HG03575 (cell line): ENCODE measurements around the gene EMC1.
"Not testable (repeated sequence)": the region's sequence is repeated elsewhere in the genome, so short reads cannot be mapped to it uniquely, and the experiment has no call there.

Source experiments
- ATAC-seq: cut with Tn5 transposase; IDR thresholded peaks from one replicate; pipeline ENCODE4 v1.9.1; 2021; ENCODE audit not compliant: unreplicated experiment, insufficient number of reproducible peaks, low FRiP score; ENCODE audit errors: extremely low read depth

The EMC1 gene

DNA sequence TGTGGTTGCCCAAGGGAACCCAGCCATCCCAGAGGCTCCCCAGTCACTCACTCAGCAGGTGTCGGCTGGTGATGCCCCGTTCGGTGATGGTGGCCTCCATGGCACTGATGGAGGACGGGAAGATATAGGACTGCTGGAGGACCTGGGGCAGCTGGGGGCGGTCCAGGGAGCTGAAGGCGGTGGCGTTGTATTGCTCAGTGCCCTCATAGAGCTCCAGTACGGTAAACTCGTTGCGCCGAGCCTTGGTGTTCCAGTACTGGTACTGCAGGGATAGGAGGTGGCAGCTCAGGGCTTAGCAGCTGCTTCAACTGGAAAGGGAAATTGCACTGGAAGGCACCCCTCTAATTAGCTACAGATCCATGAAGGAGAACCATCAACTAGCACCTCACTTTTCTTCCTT, 28.8 kb downstream of the EMC1 start:
- no peak for ATAC-seq

DNA sequence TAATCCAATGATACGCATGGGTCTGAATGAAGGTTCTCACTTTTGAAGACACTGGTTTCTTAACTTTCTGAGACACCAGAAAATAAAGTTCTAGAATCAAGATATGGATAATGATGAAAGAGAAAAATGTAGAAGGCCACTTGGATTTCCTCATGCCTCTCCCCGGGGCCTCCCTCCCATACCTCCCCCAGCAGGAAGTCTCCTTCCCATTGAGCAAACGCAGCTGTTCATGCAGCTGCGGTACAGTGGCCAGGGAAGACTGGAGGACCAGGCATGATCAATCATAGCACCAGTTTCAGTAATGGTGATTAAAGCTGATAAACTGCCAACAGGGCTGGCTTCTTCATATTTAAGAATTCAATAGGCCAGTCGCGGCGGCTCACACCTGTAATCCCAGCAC, 30.3 kb downstream of the EMC1 start:
- ATAC-seq = no peak

DNA sequence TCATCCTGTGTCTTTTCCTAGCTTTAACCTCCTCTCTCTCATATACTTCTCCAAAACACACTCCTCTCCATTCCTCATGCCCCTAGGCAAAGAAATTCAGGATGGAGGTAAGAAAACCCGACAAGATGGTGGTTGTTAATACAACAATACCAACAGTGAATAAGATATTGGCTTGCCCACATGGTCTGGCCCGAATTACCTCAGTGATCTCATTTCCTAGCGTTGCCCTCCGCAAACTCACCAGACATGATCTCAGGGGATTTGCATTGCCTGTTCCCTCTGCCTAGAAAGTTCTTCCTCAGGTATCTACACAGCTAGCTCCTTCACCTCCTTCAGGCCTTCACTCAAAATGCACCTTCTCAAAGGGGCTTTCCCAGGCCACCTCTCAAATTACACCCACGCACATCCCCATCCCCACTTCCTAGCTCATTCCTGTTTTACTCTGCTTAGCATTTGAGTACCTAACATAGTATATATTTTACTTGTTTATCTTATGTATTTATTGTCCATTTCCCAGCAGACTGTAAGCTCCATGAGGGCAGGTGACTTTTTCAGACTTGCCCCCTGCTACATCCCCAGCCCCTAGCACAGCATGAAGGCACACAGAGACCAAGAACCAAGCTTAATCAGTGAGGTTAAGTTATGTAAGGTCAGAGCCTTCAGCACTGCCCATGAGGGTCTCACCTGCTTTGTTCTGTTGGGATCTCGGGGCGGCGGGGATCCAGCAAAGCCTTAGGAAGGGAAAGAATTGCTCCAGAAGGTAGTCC, 31.1 kb downstream of the EMC1 start:
- no peak for ATAC-seq

DNA sequence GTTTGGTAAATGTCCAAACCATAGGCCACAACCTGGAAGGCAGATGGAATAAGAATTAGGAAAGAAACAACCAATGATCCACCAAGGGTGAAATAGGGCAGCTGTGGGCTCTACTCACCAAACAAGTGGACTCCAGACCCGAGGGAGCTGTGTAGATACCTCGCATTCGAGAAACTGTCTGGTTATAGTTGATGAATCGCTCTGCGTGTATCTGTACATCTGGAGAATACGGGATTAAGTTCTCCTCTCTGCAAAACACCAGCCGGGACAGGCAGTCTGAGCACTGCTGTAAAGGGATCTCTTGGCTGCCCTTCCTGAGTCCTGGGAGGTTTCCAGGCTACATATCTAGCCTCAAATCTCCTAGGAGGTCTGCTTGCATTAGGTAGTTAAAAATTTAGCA, 31.9 kb downstream of the EMC1 start:
- no peak for ATAC-seq

DNA sequence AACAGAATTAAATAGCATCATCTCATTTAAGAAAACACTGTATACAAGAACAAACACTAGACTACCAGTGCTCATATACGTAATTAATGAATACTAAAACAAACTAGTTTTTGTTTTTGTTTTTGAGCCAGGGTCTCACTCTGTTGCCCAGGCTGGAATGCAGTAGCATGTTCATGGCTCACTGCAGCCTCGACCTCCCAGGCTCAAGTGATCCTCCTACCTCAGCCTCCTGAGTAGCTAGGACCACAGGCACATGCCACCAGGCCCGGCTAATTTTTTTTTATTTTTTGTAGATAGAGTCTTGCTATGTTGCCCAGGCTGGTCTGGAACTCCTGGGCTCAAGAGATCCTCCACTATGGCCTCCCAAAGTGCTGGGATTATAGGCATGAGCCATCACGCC, 34.7 kb downstream of the EMC1 start:
- not testable (repeated sequence) for ATAC-seq

DNA sequence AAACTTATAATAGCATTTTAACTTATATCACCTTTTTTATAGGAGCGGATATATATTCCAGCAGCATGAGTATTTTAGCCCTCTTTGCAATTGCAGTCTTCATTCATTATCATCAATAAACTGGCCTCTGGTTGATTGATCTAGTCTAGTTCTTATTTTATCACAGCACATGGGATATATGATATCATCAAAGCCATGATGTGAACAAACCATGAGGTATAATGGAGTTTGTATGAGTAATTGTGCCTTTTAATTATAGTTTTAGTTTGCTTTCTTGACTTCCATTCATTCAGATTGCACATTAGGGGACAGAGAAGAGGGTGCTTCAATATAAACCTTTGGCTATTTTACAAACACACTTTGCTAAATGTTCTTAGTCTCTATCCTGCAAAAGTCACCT, 37.7 kb downstream of the EMC1 start:
- no peak for ATAC-seq

DNA sequence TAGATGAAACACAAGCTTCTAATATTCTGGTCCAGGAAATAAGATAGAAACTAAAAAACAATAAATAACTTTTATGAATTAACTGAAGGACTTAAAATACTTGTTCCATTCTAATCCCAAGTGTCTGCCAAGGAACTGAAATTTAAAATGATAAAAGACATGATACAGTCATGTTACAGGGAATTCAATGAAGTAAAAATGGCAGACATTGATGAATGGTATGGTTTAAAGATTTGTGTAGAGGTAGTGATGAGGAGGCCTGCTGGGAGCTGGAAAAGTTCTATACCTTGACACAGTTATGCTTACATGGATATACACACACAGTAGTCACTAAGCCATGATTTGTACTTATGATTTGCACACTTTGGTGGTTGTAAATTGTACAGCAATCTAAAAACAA, 39.2 kb downstream of the EMC1 start:
- ATAC-seq = no peak

DNA sequence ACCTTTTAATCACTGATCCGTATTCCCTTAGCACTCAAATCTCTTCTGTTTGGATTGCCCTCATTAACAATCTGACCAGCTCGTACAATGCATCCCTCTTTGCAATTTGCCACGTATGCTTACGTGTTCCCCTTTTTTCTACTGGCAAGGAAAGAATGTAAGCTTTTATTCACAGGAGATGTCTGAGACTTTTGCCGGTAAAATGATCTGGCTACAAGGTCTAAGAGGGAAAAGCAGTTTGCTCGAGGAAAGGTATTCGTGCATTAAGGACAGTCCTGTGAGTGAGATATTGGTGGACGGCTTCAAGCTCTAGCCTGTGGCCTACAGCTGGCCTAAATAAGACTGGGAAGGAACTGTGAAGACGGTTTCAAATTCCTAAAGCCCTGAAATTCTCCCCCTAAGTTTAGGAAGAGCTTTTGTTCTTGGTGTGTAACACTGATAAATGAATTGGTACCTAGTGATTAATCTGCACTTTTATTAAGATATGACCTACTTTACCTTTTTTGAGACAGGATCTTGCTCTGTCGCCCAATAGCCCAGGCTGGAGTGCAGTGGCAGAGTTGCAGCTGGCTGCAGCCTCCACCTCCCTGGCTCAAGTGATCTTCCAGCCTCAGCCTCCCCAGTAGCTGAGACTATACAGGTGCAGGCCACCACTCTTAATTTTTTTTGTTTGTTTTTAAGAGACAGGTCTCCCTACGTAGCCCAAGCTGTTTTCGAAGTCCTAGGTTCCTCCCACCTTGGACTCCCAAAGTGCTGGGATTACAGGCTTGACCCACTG, 40.4 kb downstream of the EMC1 start:
- no peak for ATAC-seq

DNA sequence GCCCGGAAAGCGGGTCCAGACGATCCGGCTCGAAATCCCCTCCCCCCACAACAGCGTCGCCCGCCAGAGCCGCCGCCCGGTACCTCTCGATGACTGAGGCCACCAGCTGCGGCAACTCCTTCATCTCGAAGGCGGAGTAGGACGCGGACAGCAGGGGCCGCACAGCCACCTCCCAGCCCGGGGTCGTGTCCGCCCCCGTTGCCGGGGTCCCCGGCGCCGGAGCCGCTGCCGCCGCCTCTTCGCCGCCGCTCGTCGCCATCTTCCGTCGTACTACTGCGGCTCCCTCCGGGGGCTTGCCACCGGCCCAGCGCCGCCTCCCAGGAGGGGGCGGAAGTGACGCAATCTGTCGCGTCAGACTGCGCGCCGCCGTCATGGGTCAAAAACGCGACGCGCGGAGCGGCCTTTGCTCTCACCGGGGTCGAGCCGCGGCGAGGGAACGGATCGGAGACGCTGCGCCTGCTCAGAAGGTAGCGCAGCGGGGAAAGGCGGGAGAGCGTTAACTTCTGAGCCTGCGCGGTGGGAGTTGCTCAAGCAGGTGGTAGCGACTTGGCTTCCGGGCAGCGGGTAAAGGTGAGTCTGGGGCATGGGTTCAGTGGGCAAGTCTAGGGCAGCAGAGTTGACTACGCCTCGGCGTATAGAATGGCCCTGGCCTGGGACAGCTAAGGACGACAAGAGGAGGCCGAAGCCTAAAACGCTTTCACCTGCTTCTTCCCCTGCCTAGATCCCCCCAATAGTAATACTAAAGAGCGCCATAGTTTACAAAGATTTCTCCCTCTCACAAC, 41.1 kb downstream of the EMC1 start, which contains the start of gene UBR4:
Gene UBR4 (minus strand): TSS at position 277 of the 782 bp plus-strand sequence. CDS start 18 bp downstream, at position 259.
- ATAC-seq = peak; percentile 37

DNA sequence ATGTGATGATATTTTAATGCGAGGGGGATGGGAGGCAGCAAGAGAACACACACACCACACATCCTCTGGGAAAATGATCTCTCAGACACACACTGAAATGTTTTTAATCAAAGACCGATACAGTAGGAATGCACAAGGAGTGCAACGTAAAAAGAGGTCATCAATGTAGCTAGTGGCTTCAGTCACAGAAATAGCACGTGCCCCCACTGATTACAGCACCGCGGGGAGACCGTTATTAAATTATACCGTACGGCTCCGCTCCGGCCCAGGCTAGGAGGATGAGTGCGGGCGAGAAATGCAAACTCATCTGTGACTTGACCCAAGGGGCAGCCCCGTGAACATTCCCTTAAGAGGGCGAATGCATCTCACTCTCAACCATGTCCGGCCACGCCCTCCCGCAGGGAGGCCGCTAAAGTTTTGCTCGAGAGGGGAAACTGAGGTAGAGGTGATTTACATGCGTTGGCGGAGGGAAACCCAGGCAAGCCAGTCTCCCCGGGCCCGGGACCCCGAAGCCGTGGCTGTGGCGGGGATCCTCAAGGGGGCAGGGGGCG, 41.8 kb downstream of the EMC1 start:
- ATAC-seq = no peak

DNA sequence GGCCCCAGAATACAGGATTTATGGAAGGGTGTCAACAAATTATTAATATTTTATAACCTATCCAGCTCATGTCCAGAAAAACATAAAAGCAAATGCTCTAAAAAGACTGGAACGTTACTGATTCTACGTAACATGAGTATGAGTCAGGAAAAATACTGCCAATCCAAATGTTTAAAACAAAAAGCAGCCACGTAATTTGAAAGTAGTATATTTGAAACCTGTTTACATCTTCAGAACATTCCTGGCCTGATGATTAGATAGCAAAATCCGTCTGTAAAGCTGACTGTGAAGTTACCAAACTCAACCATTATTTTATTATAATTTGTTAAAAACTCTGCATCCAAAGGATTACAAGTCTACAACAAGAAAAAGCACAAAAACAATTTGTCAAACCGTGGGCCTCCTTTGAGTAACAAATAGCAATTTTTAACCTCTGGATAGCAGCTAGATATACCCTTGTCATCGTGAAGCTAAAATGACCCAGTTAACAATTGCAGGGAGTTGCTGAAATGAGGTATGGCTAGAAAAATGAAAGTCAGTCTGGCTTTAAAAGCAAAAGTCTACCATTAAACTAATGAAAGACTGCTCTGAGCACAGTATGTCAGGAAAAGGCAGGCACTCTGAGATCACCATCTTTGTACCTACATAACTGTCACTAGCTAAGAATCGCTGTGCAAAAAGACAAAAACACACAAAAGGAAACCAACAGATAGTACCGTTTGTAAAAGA, 42.5 kb downstream of the EMC1 start:
- no peak for ATAC-seq

DNA sequence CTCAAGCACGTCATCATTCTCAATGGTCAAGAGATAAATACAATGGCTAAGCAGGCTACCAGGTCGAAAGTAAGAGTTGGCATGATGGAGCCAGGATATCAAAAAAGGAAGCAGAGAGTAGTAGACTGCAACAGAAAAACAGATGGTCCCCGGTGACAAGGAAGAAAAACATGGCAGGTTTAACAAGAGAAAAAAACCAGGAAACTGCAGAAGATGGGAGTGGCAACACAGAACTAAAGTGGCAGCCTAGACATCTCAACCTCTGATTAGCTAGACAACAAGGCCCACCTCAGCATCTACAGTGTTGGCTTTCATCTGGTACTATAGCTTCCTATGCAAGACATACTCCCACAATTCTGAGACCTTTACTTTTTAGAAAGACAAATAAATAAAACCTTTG, 44.4 kb downstream of the EMC1 start:
- no peak for ATAC-seq

DNA sequence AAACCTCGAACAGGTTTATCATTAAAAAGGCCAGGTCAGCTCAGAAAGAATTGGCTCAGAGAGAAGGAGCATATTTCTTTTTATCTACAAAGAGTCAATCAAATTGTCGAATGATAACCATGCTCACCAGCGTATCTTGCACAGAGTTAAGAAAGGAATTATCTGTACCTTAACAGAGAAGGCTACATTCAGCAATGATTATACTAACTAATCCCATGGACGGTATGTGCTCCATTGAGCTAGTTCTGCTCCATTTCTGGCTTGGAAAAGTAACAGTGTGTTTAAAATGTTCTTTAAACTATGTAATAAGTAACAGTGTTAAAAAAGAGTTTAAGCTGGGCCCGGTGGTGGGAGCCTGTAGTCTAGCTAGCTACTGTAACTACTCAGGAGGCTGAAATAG, 45.5 kb downstream of the EMC1 start:
- no peak for ATAC-seq

DNA sequence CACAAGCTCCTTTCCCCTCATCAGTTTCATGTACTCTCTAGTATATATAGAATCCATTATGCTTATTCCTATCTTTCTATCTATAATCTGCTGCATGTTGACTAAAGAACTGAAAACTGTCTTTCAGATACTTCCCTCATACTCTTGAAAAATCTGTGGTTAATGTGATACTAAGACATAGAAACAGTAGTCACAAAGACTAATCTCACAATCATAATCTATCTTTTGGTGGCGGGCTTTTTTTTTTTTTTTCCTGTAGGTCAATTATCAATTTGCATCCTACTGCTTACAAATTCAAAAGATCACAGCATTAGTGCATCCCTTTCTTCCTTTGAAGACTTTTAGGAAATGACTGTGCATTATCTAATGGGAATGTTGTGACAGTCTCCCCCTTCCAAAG, 45.9 kb downstream of the EMC1 start:
- ATAC-seq = no peak

DNA sequence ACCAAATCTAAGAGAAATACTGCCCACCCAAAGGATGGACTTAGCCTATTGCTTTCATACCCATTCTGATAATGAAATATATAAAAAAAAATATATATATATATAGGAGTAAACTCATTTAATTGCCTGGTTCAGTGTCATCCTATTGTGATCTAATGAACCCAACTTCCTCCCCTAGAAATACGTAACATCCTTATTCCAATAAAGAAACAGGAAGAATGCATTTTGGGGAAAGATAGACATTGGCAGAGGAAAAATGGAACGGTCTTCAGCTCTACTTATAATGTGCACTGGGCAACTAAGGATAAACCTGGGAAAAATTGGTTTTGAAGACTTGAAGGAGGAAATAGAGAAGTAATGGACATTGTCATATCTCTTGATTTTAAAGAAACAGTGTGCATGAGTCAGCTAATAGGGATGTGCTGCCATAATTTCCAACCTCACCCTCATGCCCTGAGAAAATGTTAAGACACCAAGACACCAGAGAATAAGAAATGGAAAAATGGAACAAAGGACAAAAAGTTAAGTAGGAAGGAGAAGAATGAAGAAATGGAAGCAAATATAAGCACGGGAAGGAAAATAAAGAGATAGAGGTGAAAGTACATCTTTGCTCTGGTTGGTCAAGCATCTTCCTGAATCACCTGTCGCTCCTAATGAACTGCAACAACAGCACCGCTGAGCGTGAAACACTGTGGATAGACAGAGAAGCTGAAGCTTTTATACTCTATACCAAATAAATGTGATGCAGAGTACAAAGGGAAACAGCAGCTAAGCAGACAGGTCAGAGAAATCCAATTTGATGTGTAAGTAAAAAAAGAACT, 46.7 kb downstream of the EMC1 start:
- no peak for ATAC-seq

DNA sequence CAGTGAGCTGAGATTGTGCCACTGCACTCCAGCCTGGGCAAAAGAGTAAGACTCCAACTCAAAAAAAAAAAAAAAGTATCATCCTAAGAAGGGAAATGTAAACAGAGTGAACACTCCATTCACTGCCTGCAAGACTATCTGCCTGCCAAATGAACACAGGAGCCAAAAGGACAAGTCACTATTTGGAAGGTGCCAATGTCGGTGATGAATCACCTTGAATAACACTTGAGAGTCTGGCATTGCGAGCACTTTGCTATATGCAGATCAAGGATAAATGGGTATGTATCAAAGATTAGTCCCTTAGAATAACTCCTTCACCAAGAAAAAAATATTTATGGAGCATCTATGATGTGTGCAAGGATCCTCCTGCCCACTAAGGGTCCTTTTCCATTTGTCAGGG, 47.9 kb downstream of the EMC1 start:
- no peak for ATAC-seq

DNA sequence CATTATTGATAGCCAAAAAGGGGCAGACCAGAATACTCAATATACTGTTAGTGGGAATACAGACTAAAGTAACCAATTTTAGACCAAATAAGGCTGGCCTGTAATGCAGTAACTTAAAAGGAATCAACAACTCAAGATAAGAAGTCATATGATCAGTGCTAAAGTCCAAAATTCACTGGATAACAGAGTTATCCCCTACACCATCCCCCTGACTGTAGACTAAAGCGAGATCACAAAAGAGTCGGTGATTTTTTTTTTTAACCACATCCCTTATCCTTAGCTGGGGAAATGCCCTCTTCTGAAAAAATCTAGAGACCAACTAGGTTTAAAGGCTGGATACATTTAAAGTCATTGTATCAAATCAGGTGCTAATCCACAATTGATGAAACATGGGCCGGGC, 48.9 kb downstream of the EMC1 start:
- ATAC-seq = no peak

DNA sequence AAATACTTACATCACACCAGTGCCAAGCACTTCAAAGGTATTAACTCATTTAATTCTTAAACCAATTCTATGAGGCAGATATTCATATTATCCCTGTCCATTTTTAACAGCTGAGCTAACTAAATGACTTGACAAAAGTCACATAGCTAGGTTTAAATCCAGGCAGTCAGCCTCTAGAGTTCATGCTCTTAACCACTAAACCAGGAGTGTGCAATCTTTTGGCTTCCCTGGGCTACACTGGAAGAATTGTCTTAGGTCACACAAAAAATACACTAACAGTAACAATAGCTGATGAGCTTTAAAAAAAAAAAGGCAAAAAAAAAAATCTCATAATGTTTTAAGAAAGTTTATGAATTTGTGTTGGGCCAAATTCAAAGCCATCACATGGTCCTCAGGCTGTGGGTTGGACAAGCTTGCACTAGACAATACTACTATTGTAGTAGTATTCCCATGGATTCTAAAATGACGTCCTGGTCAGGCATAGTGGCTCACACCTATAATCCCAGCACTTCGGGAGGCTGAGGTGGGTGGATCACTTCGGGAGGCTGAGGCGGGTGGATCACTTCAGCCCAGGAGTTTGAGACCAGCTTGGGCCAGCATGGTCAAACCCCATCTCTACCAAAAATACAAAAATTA, 51.2 kb downstream of the EMC1 start:
- ATAC-seq = no peak
